GM12801 (cell line): Measurements from ENCODE around the gene METRNL.

Experiments used
- TF ChIP-seq, protein P1 (sequence below): IDR thresholded peaks from one replicate; pipeline ENCODE4 v1.5.1; 2011; ENCODE audit warnings: control low read depth; ENCODE audit not compliant: insufficient read length; ENCODE audit errors: extremely low read depth

METRNL gene

DNA sequence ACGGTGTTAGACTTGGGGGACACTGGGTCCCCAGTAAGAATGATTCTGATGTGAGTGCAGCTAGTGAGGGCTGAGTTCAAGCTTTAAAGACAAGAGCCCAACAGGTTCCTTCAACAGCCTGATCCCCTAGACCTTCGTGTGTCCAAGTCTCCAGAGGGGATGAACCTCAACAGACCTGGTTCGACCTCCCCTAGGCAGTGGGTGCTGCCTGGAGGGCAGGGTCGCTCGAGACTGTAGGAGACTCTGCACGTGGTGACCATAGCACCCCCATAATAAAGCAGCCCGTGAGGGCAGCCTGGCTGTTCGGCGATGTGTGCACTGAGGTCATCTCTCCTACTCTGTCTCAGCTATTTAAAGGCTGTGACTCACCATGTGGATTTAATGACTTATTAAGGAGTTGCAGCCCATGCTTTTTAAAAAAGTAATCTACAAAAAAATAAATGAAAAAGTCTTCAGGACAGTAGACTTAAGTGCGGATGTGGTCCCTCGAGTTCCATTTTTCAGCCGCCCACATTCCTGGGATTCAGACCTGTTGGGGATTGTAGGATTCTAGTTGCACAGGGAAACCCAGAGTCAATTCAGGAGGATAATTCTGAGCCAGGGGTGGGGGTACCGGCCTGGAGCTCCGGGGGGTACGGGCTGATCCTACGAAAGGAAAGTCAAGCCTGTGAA lies 23.4 kb upstream of the METRNL start:
- TF ChIP-seq, protein P1, sequence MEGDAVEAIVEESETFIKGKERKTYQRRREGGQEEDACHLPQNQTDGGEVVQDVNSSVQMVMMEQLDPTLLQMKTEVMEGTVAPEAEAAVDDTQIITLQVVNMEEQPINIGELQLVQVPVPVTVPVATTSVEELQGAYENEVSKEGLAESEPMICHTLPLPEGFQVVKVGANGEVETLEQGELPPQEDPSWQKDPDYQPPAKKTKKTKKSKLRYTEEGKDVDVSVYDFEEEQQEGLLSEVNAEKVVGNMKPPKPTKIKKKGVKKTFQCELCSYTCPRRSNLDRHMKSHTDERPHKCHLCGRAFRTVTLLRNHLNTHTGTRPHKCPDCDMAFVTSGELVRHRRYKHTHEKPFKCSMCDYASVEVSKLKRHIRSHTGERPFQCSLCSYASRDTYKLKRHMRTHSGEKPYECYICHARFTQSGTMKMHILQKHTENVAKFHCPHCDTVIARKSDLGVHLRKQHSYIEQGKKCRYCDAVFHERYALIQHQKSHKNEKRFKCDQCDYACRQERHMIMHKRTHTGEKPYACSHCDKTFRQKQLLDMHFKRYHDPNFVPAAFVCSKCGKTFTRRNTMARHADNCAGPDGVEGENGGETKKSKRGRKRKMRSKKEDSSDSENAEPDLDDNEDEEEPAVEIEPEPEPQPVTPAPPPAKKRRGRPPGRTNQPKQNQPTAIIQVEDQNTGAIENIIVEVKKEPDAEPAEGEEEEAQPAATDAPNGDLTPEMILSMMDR: no peak

DNA sequence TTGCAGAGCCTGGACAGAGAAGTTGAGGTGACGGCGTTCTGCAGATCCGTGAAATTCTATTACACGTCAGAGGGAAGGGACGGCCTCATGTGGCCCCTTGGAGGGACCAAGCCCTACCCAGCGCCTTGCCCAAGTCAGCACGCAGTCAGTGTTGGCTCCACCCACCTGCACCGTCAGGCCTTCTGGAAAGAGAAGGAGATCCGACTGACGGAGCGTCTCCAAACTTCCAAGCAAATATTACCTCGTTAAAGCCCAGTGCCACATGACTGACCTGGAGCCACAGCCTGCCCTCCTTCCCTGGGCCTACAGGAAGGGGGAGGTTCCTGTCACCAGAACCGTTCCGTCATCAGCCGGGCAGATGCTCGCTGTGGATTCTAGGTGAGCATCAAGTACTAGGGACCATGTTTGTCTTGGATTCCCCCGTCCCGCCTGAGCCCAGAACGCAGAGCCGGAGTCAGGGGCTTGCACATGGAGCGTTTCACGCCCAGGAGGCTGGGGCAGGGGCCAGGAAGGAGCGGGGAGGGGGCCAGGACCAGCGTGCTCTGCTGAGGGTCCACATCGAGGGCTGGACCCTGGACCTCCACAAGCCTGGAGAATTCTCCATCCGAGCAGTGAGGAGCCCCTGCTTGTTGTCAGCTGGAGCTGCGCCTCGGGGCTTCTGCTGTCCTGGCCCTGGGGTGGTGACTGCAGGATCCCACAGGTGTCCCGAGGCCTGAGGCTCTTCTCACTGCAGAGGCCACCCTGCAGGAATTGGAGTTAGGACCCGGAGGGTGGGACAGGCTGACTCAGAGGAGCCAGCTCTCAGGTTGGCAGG lies 22.6 kb upstream of the METRNL start:
- TF ChIP-seq, protein P1: no peak

DNA sequence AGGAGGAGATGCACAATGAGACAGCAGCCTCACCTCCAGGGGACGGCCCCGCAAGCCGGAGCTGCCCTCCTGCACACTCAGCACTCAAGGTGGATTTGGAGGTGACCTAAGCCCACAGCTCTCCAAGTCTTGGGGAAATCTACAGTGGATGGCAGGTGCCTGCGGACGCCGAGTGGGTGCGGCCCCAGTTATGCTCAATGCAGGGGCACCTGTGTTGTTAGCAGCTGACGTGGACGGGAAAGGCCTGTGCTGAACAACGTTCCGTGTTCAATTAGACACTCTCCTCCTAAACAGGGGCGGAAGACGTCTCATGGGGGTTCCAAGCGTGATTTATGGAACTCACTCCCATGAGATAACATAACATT lies 22.0 kb upstream of the METRNL start:
- TF ChIP-seq, protein P1: no peak

DNA sequence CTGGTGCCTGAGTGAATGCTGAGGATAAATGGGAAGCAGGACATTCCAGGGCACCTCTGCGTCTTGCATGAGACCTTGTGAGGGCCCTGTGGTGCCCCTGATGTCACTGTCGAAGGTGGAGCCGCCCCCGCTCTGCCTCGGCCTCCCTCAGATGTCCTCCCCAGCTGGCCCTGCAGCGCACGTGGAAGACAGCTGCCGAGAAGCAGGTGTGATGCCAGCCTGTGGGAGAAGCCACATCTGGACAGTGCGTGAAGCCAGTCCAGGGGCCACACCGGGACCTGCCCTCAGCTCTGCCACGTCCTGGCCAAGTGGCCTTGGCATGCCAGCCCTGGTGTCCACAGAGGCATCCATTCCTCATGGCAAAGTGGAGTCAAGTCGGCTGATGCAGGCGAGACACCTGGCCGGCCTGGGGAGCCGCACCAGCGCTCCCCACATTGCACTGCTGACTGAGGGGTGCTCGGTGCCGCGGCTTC lies 21.6 kb upstream of the METRNL start:
- TF ChIP-seq, protein P1: no peak

DNA sequence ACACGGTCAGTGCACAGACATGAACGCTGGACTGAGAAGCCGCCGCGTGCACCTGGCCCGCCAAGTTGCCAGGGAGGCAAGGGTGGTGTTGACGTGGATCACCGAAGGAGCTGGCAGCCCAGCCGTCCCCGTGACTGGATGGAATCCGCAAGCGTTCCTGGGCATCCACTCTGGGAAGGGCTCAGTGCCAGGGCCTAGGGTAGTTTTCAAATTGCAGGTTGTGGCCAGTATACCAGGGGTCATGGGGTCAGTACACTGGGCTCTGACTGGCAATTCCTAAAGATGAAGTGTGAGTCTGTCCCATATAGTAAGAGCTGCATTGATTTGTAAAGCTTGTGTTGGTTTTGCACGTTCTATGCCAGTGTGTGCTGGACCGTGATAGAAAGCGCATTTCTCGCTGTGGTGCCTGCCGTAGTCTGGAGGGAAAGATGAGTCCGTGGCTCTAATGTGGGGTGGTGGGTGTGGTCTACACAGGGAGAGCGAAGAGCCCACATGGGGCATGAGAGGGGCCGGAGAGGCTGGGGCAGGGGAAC lies 21.1 kb upstream of the METRNL start:
- TF ChIP-seq, protein P1: no peak

DNA sequence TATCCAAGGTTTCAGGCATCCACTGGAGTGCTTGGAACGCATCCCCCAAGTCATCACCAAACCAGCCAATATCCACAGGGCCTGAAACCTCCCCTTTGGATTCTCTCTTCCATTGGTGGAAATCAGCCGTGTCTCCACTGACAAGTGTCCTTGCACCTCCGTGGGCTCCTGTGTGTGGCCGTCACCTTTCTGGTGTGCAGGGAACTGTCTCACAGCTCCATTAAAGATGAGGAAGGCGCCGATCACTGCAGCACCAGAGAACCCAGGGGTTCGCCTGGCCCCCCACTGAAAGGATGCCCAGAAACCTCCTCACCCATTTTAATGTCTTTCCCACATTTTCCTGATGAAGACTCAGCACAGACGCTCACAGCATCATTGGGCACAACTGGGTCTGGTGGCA lies 17.8 kb upstream of the METRNL start:
- TF ChIP-seq, protein P1: no peak

DNA sequence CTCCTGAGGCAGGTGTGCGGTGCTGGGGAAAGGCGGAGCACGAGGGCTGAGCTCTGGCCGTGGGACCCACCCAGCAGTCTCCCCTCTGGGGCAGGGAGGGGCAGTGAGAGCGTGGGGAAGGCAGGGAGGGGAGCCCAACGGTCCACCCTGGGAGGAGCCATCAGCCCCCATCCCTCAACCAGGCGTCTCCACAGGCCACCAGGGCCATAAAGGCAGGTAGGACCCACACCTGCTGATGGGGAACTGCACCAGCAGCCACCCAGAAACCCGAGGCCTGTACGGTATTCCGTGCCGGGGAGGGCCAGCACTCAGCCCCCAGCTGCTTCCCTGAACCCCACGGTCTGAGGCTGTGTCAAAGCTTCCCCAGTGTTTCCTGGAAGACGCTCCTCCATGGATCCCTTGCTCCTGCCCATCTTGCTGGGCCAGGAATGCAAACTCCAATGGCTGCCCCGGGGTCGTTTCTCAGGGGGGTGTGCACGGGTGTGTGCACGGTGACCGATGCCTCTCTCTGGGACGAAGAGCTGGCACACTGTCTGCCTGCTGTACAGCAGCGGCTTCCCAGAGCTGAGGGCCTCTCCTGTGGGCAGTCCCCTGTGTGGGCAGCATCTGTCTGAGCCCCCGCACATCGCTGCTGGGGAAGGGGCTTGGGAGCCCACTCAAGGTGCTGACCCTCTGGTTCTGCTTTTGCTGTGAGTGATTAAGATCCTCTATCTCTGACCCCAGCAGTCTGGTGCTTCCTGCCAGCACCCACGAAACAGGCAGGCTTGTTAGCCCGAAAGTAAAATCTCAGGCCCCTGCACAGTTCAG lies 17.2 kb upstream of the METRNL start:
- TF ChIP-seq, protein P1: no peak
